Measurements from ENCODE around the gene GPC6.

The GPC6 gene

DNA sequence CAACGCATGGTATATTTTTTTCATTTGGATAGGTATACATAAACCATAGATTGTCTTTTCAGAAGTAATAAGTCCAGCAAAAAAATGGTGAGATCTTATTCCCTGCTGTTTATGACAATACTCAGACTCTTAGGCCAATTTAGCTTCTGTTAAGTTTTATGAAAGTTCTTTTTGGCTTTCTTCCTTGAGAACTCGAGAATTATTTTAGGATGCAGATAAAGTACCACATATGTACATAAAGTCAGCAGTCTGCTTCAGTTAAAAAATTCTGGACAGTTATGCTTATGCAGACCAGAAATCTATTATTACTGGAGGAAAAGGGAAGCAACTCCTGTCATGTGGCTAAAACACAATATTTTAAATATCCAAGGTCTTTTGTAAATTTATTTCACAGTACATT is 422.9 kb downstream of the GPC6 start:
- Histone ChIP-seq H3K79me1 (ENCODE audit: low read length) (no peaks in the 10 kb centered on the region), H2BK12ac (ENCODE audit: low read length) (no peak overlapping the region), H3K4me2 (ENCODE audit: low read length) (no peak overlapping the region), H3K14ac (ENCODE audit: low read length) (no peak overlapping the region), H3K4me1 (ENCODE audit: control insufficient read depth in 1 of 2, insufficient read depth in 2 of 2, low read length in 2 of 2) (no peaks in the 10 kb centered on the region), H4K8ac (ENCODE audit: low read depth, low read length) (no peak overlapping the region), H3K23ac (ENCODE audit: low read length) (no peak overlapping the region), H3K9me3 (ENCODE audit: insufficient read depth, low read depth, low read length) (no peaks in the 10 kb centered on the region), H3K4me3 (ENCODE audit: low read depth, low read length) (no peak overlapping the region), H3K9ac (ENCODE audit: low read length) (no peak overlapping the region), H4K91ac (ENCODE audit: low read depth, low read length) (no peak overlapping the region), H2AK5ac (ENCODE audit: low read length) (no peak overlapping the region), H3K36me3 (ENCODE audit: control insufficient read depth in 1 of 2, insufficient read depth in 2 of 2, low read length in 2 of 2) (no peaks in the 10 kb centered on the region), H2AFZ (ENCODE audit: insufficient read depth, low read length, poor library complexity) (no peak overlapping the region), H4K12ac (ENCODE audit: low read depth, low read length) (no peak overlapping the region), H3K4ac (ENCODE audit: low read depth, low read length) (no peak overlapping the region), H3K27ac (ENCODE audit: low read depth, low read length) (no peak overlapping the region), H3K27me3 (ENCODE audit: insufficient read depth, low read length) (no peaks in the 10 kb centered on the region), H3K18ac (ENCODE audit: low read length) (no peak overlapping the region), H2BK5ac (ENCODE audit: low read depth, low read length, poor library complexity) (no peak overlapping the region), H2BK120ac (ENCODE audit: insufficient read depth, low read length, poor library complexity) (no peak overlapping the region), H3K79me2 (ENCODE audit: control insufficient read depth, insufficient read depth, low read length, poor library complexity) (no peaks in the 10 kb centered on the region)
- WGBS (ENCODE audit: extremely low coverage, insufficient coverage, insufficient read length) = no CpG with 5 or more reads among the region's 2 CpGs
- DNase-seq = no peak

DNA sequence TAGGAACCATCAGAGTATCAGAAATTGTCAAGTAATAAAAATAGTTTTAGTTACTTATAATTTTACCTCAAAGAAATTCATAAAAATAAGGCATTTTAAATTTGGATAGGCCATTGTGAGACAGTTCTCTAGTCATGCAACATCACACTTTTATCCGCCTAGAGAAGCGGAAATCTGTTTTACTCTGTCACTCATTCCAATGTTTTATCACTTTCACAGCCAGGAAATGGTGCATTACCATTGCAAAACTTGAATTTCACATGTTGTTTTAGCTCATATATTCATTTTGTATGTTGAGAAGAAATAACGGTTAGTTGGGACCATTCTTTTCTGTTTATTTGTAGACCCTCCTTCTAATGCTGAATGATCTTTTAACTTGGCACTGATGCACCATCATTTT is 427.2 kb downstream of the GPC6 start:
- no peak overlapping the region for H4K8ac ChIP-seq (ENCODE audit: low read depth, low read length)
- no peak overlapping the region for H4K12ac ChIP-seq (ENCODE audit: low read depth, low read length)
- WGBS (ENCODE audit: extremely low coverage, insufficient coverage, insufficient read length) = no CpG with 5 or more reads among the region's 3 CpGs
- no peak overlapping the region for H2BK5ac ChIP-seq (ENCODE audit: low read depth, low read length, poor library complexity)
- no peak overlapping the region for H2AFZ ChIP-seq (ENCODE audit: insufficient read depth, low read length, poor library complexity)
- no peaks in the 10 kb centered on the region for H3K79me1 ChIP-seq (ENCODE audit: low read length)
- no peaks in the 10 kb centered on the region for H3K9me3 ChIP-seq (ENCODE audit: insufficient read depth, low read depth, low read length)
- no peak overlapping the region for H4K91ac ChIP-seq (ENCODE audit: low read depth, low read length)
- H2BK120ac ChIP-seq (ENCODE audit: insufficient read depth, low read length, poor library complexity) = no peak overlapping the region
- H3K4me3 ChIP-seq (ENCODE audit: low read depth, low read length) = no peak overlapping the region
- no peak overlapping the region for H3K9ac ChIP-seq (ENCODE audit: low read length)
- H3K18ac ChIP-seq (ENCODE audit: low read length) = no peak overlapping the region
- H3K27me3 ChIP-seq (ENCODE audit: insufficient read depth, low read length) = no peaks in the 10 kb centered on the region
- no peak for DNase-seq
- no peak overlapping the region for H2AK5ac ChIP-seq (ENCODE audit: low read length)
- no peaks in the 10 kb centered on the region for H3K36me3 ChIP-seq (ENCODE audit: control insufficient read depth in 1 of 2, insufficient read depth in 2 of 2, low read length in 2 of 2)
- no peak overlapping the region for H3K14ac ChIP-seq (ENCODE audit: low read length)
- no peak overlapping the region for H3K27ac ChIP-seq (ENCODE audit: low read depth, low read length)
- no peaks in the 10 kb centered on the region for H3K79me2 ChIP-seq (ENCODE audit: control insufficient read depth, insufficient read depth, low read length, poor library complexity)
- H2BK12ac ChIP-seq (ENCODE audit: low read length) = no peak overlapping the region
- H3K23ac ChIP-seq (ENCODE audit: low read length) = no peak overlapping the region
- no peak overlapping the region for H3K4me2 ChIP-seq (ENCODE audit: low read length)
- no peak overlapping the region for H3K4ac ChIP-seq (ENCODE audit: low read depth, low read length)
- no peaks in the 10 kb centered on the region for H3K4me1 ChIP-seq (ENCODE audit: control insufficient read depth in 1 of 2, insufficient read depth in 2 of 2, low read length in 2 of 2)

DNA sequence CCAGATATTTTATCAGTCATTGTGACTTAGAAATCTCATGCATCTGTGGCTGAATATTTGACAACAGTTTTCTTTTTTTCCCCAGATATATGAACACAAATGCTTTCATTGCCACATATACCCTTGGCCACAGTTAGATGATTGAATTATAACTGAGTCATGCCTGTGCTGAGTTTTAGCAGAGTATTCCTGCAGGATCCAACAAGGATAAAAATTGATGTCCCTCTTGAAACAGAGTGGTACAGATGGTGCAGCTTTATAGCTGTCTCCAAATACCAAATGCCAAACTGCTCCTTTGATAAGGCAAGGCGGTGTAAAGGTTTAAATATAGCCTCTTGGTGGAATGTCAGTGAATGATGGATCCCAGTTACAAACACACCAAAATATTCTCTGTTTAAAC is 428.5 kb downstream of the GPC6 start:
- no peak overlapping the region for H3K18ac ChIP-seq (ENCODE audit: low read length)
- no peak for DNase-seq
- no peak overlapping the region for H2BK12ac ChIP-seq (ENCODE audit: low read length)
- H3K4me3 ChIP-seq (ENCODE audit: low read depth, low read length) = no peak overlapping the region
- no peak overlapping the region for H2AK5ac ChIP-seq (ENCODE audit: low read length)
- H2BK120ac ChIP-seq (ENCODE audit: insufficient read depth, low read length, poor library complexity) = no peak overlapping the region
- no peaks in the 10 kb centered on the region for H3K79me2 ChIP-seq (ENCODE audit: control insufficient read depth, insufficient read depth, low read length, poor library complexity)
- no peak overlapping the region for H4K12ac ChIP-seq (ENCODE audit: low read depth, low read length)
- H4K91ac ChIP-seq (ENCODE audit: low read depth, low read length) = no peak overlapping the region
- H3K23ac ChIP-seq (ENCODE audit: low read length) = no peak overlapping the region
- no peak overlapping the region for H3K4me2 ChIP-seq (ENCODE audit: low read length)
- H3K14ac ChIP-seq (ENCODE audit: low read length) = no peak overlapping the region
- H3K4me1 ChIP-seq (ENCODE audit: control insufficient read depth in 1 of 2, insufficient read depth in 2 of 2, low read length in 2 of 2) = no peaks in the 10 kb centered on the region
- H4K8ac ChIP-seq (ENCODE audit: low read depth, low read length) = no peak overlapping the region
- no peaks in the 10 kb centered on the region for H3K36me3 ChIP-seq (ENCODE audit: control insufficient read depth in 1 of 2, insufficient read depth in 2 of 2, low read length in 2 of 2)
- no peak overlapping the region for H3K4ac ChIP-seq (ENCODE audit: low read depth, low read length)
- no peak overlapping the region for H2BK5ac ChIP-seq (ENCODE audit: low read depth, low read length, poor library complexity)
- no peak overlapping the region for H2AFZ ChIP-seq (ENCODE audit: insufficient read depth, low read length, poor library complexity)
- WGBS (ENCODE audit: extremely low coverage, insufficient coverage, insufficient read length) = no CpG with 5 or more reads among the region's 1 CpG
- no peaks in the 10 kb centered on the region for H3K27me3 ChIP-seq (ENCODE audit: insufficient read depth, low read length)
- no peaks in the 10 kb centered on the region for H3K79me1 ChIP-seq (ENCODE audit: low read length)
- no peaks in the 10 kb centered on the region for H3K9me3 ChIP-seq (ENCODE audit: insufficient read depth, low read depth, low read length)
- no peak overlapping the region for H3K9ac ChIP-seq (ENCODE audit: low read length)
- no peak overlapping the region for H3K27ac ChIP-seq (ENCODE audit: low read depth, low read length)

DNA sequence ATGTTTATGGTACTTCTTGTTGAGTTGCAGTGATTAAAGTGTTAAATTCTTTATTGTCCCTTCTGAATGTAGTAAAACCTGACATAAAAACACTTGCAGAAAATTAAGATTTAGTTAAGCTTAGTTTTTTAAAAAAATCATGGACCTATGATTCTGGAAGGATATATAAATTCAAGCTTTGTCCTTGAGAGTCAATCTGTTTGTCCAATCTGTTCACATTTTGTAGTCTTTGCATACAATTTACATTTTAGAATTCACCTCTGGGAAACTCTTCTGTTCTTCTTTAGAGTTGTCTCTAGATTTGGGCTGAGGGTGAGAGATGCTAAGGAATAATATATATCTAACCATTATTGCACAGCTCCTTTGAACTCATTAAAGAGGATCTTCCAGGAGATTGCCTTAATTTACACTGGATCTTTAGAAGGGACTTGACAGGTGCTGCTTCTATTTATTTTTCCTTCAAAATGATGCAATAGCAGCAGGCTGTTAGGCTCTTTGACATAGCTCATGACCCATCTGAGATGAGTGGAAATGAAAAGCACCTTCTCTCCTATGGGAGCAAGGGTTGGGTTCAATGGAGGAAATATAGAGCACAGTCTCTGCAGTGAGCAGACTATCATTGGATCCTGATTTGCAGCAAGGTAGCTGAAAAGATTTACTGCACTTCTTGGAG is 433.9 kb downstream of the GPC6 start:
- Histone ChIP-seq H2BK12ac (ENCODE audit: low read length) (no peak overlapping the region), H2BK5ac (ENCODE audit: low read depth, low read length, poor library complexity) (no peak overlapping the region), H3K14ac (ENCODE audit: low read length) (no peak overlapping the region), H4K8ac (ENCODE audit: low read depth, low read length) (no peak overlapping the region), H3K27me3 (ENCODE audit: insufficient read depth, low read length) (no peaks in the 10 kb centered on the region), H3K18ac (ENCODE audit: low read length) (no peak overlapping the region), H3K9me3 (ENCODE audit: insufficient read depth, low read depth, low read length) (no peaks in the 10 kb centered on the region), H4K12ac (ENCODE audit: low read depth, low read length) (no peak overlapping the region), H2AK5ac (ENCODE audit: low read length) (no peak overlapping the region), H3K36me3 (ENCODE audit: control insufficient read depth in 1 of 2, insufficient read depth in 2 of 2, low read length in 2 of 2) (no peaks in the 10 kb centered on the region), H3K4me2 (ENCODE audit: low read length) (no peak overlapping the region), H2BK120ac (ENCODE audit: insufficient read depth, low read length, poor library complexity) (no peak overlapping the region), H3K23ac (ENCODE audit: low read length) (no peak overlapping the region), H3K9ac (ENCODE audit: low read length) (no peak overlapping the region), H3K4ac (ENCODE audit: low read depth, low read length) (no peak overlapping the region), H3K79me1 (ENCODE audit: low read length) (no peaks in the 10 kb centered on the region), H3K79me2 (ENCODE audit: control insufficient read depth, insufficient read depth, low read length, poor library complexity) (no peaks in the 10 kb centered on the region), H3K4me1 (ENCODE audit: control insufficient read depth in 1 of 2, insufficient read depth in 2 of 2, low read length in 2 of 2) (no peaks in the 10 kb centered on the region), H4K91ac (ENCODE audit: low read depth, low read length) (no peak overlapping the region), H3K27ac (ENCODE audit: low read depth, low read length) (no peak overlapping the region), H2AFZ (ENCODE audit: insufficient read depth, low read length, poor library complexity) (no peak overlapping the region), H3K4me3 (ENCODE audit: low read depth, low read length) (no peak overlapping the region)
- no peak for DNase-seq
